ENCODE results near the gene ERGIC3.

DNA sequence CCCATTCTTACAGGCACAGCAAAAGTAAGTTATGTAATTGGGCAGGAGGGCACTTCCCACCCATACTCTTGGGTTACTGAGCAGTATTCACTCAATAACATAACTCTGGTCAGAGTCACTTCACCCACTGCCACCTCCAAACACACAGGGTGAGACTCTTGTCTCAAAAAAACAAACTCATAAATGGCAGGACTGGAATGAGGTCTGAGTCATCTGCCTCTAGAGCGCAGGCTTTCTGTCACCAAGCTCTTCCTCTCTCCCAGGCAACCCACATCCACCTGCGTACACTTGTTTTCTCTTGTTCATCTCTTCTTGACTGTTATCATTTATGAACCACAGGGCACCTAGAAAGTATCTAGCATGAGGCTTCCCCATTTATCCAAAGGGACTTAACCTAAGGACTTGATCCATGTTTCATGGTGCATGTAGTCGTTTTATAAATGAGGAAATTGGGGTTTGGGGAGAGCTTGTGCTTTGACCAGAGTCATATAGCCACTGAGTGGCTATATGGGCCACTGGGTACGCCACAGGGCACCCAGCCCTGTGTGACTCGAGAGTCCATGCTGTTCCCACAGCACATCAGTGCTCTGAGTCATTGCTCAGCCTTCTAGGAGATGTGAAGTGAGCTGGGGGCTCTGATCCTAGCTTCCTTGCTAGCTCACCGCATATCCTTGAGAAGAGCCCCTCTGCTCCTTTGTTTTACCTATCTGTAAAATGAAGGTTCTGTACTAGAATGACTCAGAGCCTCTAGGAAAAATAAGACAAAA lies 34.8 kb upstream of the ERGIC3 start:
- no peak for TF ChIP-seq EZH2 (IDR thresholded peaks at IDR 0.05; ENCODE audit: low read depth)
- TF ChIP-seq, protein P1, sequence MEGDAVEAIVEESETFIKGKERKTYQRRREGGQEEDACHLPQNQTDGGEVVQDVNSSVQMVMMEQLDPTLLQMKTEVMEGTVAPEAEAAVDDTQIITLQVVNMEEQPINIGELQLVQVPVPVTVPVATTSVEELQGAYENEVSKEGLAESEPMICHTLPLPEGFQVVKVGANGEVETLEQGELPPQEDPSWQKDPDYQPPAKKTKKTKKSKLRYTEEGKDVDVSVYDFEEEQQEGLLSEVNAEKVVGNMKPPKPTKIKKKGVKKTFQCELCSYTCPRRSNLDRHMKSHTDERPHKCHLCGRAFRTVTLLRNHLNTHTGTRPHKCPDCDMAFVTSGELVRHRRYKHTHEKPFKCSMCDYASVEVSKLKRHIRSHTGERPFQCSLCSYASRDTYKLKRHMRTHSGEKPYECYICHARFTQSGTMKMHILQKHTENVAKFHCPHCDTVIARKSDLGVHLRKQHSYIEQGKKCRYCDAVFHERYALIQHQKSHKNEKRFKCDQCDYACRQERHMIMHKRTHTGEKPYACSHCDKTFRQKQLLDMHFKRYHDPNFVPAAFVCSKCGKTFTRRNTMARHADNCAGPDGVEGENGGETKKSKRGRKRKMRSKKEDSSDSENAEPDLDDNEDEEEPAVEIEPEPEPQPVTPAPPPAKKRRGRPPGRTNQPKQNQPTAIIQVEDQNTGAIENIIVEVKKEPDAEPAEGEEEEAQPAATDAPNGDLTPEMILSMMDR (conservative IDR thresholded peaks at IDR 0.05): no peak

Measured in PC-9 (cell line).